Heart right ventricle (tissue), 16 donors: ENCODE measurements around the gene YTHDC1. TPM values are rescaled to one million over a fixed set of nuclear protein-coding genes. Genes with fewer than 3 reads are reported as not detected.
A peak's percentile ranks its signal among the peaks of the same experiment; 100 is the strongest.

Experiments
- ATAC-seq, 8 donors: fragments of 200-7000 bp; cut with Tn5 transposase; one replicate each; pipeline ENCODE4 v1.9.1; 2020; ENCODE audit warnings: mild to moderate bottlenecking in 8 of 8, moderate library complexity in 8 of 8, moderate number of reproducible peaks in 1 of 8
- DNase-seq, 2 donors: peaks; one replicate each; pipeline ENCODE4 v3.0.0-alpha.2; 2020
- H3K27ac ChIP-seq, 10 donors: fragments of 200-600 bp; sonication (generic) in 2 of 10; one replicate each; pipeline versions ENCODE4 v1.5.0 to v1.8.0; 2020 to 2022; ENCODE audit warnings: mild to moderate bottlenecking in 3 of 10
- H3K27me3 ChIP-seq, 7 donors: fragments of 200-600 bp; one replicate each; pipeline ENCODE4 v1.8.0; 2021 to 2022; ENCODE audit warnings: mild to moderate bottlenecking in 2 of 7
- H3K36me3 ChIP-seq, 9 donors: fragments of 200-600 bp; sonication (generic) in 1 of 9; one replicate each; pipeline versions ENCODE4 v1.5.0 to v1.8.0; 2020 to 2022; ENCODE audit warnings: mild to moderate bottlenecking in 2 of 9
- H3K4me1 ChIP-seq, 9 donors: fragments of 200-600 bp; sonication (generic) in 1 of 9; one replicate each; pipeline versions ENCODE4 v1.5.0 to v1.8.0; 2020 to 2022; ENCODE audit warnings: mild to moderate bottlenecking in 4 of 9
- H3K4me3 ChIP-seq, 10 donors: fragments of 200-600 bp; sonication (generic) in 2 of 10; one replicate each; pipeline versions ENCODE4 v1.5.0 to v1.8.0; 2020 to 2022; ENCODE audit warnings: mild to moderate bottlenecking in 7 of 10, moderate library complexity in 2 of 10
- H3K9me3 ChIP-seq, 11 donors: fragments of 200-600 bp in 10 of 11; sonication (generic) in 2 of 11; one replicate each; pipeline versions ENCODE4 v1.5.0 to v1.8.0; 2013 to 2022; ENCODE audit warnings: mild to moderate bottlenecking in 2 of 11, control low read depth in 1 of 11, moderate library complexity in 1 of 11
- WGBS, 2 donors: extraction: QIAGEN DNeasy Blood & Tissue Kit; methylation state at CpG; one replicate each; pipeline ENCODE4 v1.1.7; 2013; ENCODE audit warnings: inconsistent platforms in 1 of 2; 5-methylcytosine and 5-hydroxymethylcytosine counted together
- intact Hi-C, 10 donors: fragments of 100-400 bp; cut with DNase I; formaldehyde crosslinking; loops; one replicate each; pipeline versions ENCODE4 v1.11.1 to v1.14.2; 2022
- polyA plus RNA-seq, 2 donors: library from polyadenylated mRNA; stranded (reverse); fragments of 200-250 nt; gene quantifications; one replicate each; pipeline ENCODE4 v1.2.3, GENCODE V29; 2013
- total RNA-seq, 10 donors: library from RNA; stranded (reverse); fragmentation: NEBNext Ultra II Directional in 3 of 10; extraction: Animal tissue kit (Norgen Biotek cat#: 25700) in 3 of 10; gene quantifications; one replicate each; pipeline versions ENCODE4 v1.2.1 to v1.2.4, GENCODE V29; 2021 to 2023
- TF ChIP-seq, protein P1 (sequence below), 9 donors: fragments of 200-600 bp; sonication (generic) in 2 of 9; IDR thresholded peaks; one replicate each; pipeline versions ENCODE4 v1.5.0 to v1.8.0; 2021 to 2022; ENCODE audit warnings: antibody characterized with exemption in 9 of 9, mild to moderate bottlenecking in 5 of 9, moderate library complexity in 1 of 9
- donor health status: Arrhythmogenic right ventricular cardiomyopathy.
- donor health status: ischemic (EF 13 %, LVEDD 7.1; RV severe dilation, severe dysfunction).
- donor health status: healthy with polysubstance abuse.
- donor health status: DM: no; HTN: yes; CAD: no.
- donor health status: DM: no; HTN: no; CAD: no.
- donor health status: ischemic (EF 25% LVEDD 6.9; RV normal size, moderate dysfunction).
- donor health status: ischemic (EF 25% LVEDD 5.7; RV mildly dilated, moderate dysfunction).
- donor health status: healthy.
- donor health status: DM: yes; HTN: yes; CAD: no.
- donor health status: Ischemic cardiomyopathy.
- donor health status: ischemic (EF 35%, LVEDD 5.7; RV mildly dilated, moderate dysfunction).
- donor health status: nonischemic (EF 11% LVEDD 7.7; RV severe dilation, severe dysfunction).
- donor health status: DM: yes; HTN: yes; CAD: no.
- donor health status: PGD.
- donor health status: ischemic (EF 29% LVEDD 5.4; RV normal size, mild dysfunction).
- donor health status: nonischemic (EF 23%, LVEDD 6.1; RV moderate dilation, normal function).

Gene YTHDC1
- total and polyA plus RNA-seq, 12 donors, result 19.8 to 65.0 (median 51.4) TPM

GRCh38 chr4:68378226-68378625 lies 28.3 kb upstream of the YTHDC1 start:
- Histone ChIP-seq H3K27ac (no peak overlapping the region), H3K9me3 (no peaks in the 10 kb centered on the region), H3K27me3 (peaks cover 0 to 61% (median 34%) of the 10 kb centered on the region in 7 donors), H3K36me3 (no peaks in the 10 kb centered on the region), H3K4me1 (peaks cover 0 to 6% (median 0%) of the 10 kb centered on the region in 9 donors), H3K4me3 (no peak overlapping the region)
- TF ChIP-seq, protein P1, sequence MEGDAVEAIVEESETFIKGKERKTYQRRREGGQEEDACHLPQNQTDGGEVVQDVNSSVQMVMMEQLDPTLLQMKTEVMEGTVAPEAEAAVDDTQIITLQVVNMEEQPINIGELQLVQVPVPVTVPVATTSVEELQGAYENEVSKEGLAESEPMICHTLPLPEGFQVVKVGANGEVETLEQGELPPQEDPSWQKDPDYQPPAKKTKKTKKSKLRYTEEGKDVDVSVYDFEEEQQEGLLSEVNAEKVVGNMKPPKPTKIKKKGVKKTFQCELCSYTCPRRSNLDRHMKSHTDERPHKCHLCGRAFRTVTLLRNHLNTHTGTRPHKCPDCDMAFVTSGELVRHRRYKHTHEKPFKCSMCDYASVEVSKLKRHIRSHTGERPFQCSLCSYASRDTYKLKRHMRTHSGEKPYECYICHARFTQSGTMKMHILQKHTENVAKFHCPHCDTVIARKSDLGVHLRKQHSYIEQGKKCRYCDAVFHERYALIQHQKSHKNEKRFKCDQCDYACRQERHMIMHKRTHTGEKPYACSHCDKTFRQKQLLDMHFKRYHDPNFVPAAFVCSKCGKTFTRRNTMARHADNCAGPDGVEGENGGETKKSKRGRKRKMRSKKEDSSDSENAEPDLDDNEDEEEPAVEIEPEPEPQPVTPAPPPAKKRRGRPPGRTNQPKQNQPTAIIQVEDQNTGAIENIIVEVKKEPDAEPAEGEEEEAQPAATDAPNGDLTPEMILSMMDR (IDR thresholded peaks at IDR 0.05), result no peak
- intact Hi-C loops, result loop anchor here in 3 of 10 donors (5.0 kb wide), 2 partner anchors 36 to 106 kb away; no protein-coding TSS in a partner anchor
- ATAC-seq (no peak), DNase-seq (no peak)
- 76 to 87% methylated on average over 5 of the region's 5 CpGs for WGBS, 2 donors

GRCh38 chr4:68375667-68376559 lies 26.0 kb upstream of the YTHDC1 start:
- Histone ChIP-seq H3K36me3 (no peaks in the 10 kb centered on the region), H3K27ac (no peak overlapping the region), H3K27me3 (peaks cover 0 to 46% (median 25%) of the 10 kb centered on the region in 7 donors), H3K4me1 (peaks cover 0 to 6% (median 0%) of the 10 kb centered on the region in 9 donors), H3K4me3 (no peak overlapping the region), H3K9me3 (no peaks in the 10 kb centered on the region)
- 14 to 15% methylated on average over 19 of the region's 19 CpGs for WGBS, 2 donors
- intact Hi-C loops, result loop anchor here (1.0 to 5.0 kb wide), 5 partner anchors 34 to 105 kb away; no protein-coding TSS in a partner anchor
- TF ChIP-seq, protein P1 (IDR thresholded peaks at IDR 0.05), result peak; percentile 58 to 85 (median 78)
- peak in 1 of 2 donors; percentile 23 for DNase-seq
- peak in 5 of 8 donors; percentile 47 to 63 (median 56) for ATAC-seq

- intact Hi-C loops, result no loop called here
- H3K4me3 ChIP-seq, result peak overlapping the region in 8 of 10 donors; percentile 12 to 49 (median 34)
- peak overlapping the region in 1 of 10 donors; percentile 9 for H3K27ac ChIP-seq
- peak; percentile 97 to 100 (median 99) for ATAC-seq
- WGBS, 2 donors, result 2% methylated on average over 16 of the region's 16 CpGs
- H3K9me3 ChIP-seq, result no peaks in the 10 kb centered on the region
- TF ChIP-seq, protein P1 (IDR thresholded peaks at IDR 0.05), result no peak
- DNase-seq, result peak; percentile 79 to 80
- no peaks in the 10 kb centered on the region for H3K36me3 ChIP-seq
- peaks cover 0 to 25% (median 20%) of the 10 kb centered on the region in 7 donors for H3K27me3 ChIP-seq
- H3K4me1 ChIP-seq, result peaks cover 0 to 9% (median 0%) of the 10 kb centered on the region in 9 donors
Measured at GRCh38 chr4:68373513-68373912, 23.6 kb upstream of the YTHDC1 start.

- ATAC-seq, result no peak
- Histone ChIP-seq H3K27ac (no peak overlapping the region), H3K27me3 (peaks cover 0 to 16% (median 13%) of the 10 kb centered on the region in 7 donors), H3K36me3 (no peaks in the 10 kb centered on the region), H3K4me1 (peaks cover 0 to 9% (median 0%) of the 10 kb centered on the region in 9 donors), H3K4me3 (no peak overlapping the region), H3K9me3 (no peaks in the 10 kb centered on the region)
- intact Hi-C loops, result no loop called here
- no peak for DNase-seq
- WGBS, 2 donors, result 55 to 67% methylated on average over 1 of the region's 1 CpG
- TF ChIP-seq, protein P1 (IDR thresholded peaks at IDR 0.05), result no peak
Measured at GRCh38 chr4:68372588-68372987, 22.7 kb upstream of the YTHDC1 start.
